Measurements from ENCODE around the gene SH3D19.

DNA sequence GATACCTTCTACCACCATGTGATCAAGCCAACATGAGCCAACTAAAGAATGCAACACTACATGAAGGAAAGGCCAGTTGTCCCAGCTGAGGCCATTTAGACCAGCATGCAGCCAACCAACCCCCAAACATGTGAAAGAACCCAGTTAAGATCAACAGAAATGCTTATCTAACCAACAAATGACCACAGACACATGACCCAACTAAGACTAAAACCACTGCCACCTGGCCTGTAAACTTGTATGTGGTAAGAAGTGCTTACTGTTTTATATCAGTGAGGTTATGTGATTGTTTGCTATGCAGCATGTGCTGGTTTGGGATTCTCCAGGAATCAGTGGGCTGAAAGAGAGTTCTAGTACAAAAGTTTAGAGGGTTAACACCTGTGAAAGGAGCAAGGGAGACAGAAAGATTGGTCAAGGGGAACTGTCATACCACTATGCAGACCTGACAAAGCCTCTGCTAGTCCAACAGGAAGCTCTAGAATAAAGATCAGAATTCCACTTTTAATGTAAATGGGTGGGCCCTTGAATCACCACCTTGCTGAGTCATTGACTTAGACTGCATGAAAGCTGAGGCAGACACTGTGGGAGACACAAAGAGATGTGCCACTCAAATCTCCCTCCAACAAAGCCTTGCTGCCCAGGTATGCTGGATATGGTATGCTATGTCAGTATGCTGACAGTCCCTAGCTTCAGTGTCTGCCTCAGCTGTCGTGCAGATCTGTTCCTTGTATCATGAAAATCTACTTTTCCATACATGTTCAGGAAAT is 6.1 kb upstream of the SH3D19 start:
- TF ChIP-seq, protein P1, sequence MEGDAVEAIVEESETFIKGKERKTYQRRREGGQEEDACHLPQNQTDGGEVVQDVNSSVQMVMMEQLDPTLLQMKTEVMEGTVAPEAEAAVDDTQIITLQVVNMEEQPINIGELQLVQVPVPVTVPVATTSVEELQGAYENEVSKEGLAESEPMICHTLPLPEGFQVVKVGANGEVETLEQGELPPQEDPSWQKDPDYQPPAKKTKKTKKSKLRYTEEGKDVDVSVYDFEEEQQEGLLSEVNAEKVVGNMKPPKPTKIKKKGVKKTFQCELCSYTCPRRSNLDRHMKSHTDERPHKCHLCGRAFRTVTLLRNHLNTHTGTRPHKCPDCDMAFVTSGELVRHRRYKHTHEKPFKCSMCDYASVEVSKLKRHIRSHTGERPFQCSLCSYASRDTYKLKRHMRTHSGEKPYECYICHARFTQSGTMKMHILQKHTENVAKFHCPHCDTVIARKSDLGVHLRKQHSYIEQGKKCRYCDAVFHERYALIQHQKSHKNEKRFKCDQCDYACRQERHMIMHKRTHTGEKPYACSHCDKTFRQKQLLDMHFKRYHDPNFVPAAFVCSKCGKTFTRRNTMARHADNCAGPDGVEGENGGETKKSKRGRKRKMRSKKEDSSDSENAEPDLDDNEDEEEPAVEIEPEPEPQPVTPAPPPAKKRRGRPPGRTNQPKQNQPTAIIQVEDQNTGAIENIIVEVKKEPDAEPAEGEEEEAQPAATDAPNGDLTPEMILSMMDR (IDR thresholded peaks at IDR 0.05), result no peak
- TF ChIP-seq POLR2A (IDR thresholded peaks at IDR 0.05), result no peak

Measured in ovary (tissue), 3 donors.